Activated naive CD8-positive, alpha-beta T cell treated with anti-CD3 and anti-CD28 coated beads, Interleukin-2, amount 50 U/mL, for 16 hours (primary cell): ENCODE results near the gene HOXA6.

Source experiments
- DNase-seq: peaks from one replicate; pipeline ENCODE4 v3.0.0-alpha.2; 2020; ENCODE audit warnings: low read depth, low spot score

HOXA6 gene

GRCh38 chr7:27161214-27161720 is 13.7 kb upstream of the HOXA6 start:
- DNase-seq: no peak

GRCh38 chr7:27160546-27161213 is 13.1 kb upstream of the HOXA6 start:
- DNase-seq: peak; percentile 71

- no peak for DNase-seq
These were observed 12.6 kb upstream of the HOXA6 start for GRCh38 chr7:27160145-27160545.

GRCh38 chr7:27159266-27160144 is 11.9 kb upstream of the HOXA6 start:
- no peak for DNase-seq

GRCh38 chr7:27158436-27159265 is 11.1 kb upstream of the HOXA6 start:
- DNase-seq: no peak

- no peak for DNase-seq
These were observed 10.3 kb upstream of the HOXA6 start for GRCh38 chr7:27157702-27158431.

- DNase-seq: no peak
These were observed 9.5 kb upstream of the HOXA6 start for GRCh38 chr7:27156916-27157701.

GRCh38 chr7:27156508-27156898 is 8.9 kb upstream of the HOXA6 start, which contains the start of gene HOXA7:
TSS of gene HOXA7 (minus strand) at chr7:27156675. CDS start at chr7:27156545, 130 bp downstream.
- no peak for DNase-seq

GRCh38 chr7:27155816-27156507 is 8.4 kb upstream of the HOXA6 start:
- no peak for DNase-seq

- no peak for DNase-seq
These were observed 7.6 kb upstream of the HOXA6 start for GRCh38 chr7:27154901-27155815.

- no peak for DNase-seq
These were observed 6.8 kb upstream of the HOXA6 start for GRCh38 chr7:27154369-27154768.

- DNase-seq: no peak
These were observed 6.0 kb upstream of the HOXA6 start for GRCh38 chr7:27153526-27153925.

GRCh38 chr7:27152816-27153442 is 5.4 kb upstream of the HOXA6 start:
- no peak for DNase-seq

- no peak for DNase-seq
These were observed 4.6 kb upstream of the HOXA6 start, which contains the start of gene HOXA3 for GRCh38 chr7:27151931-27152815. TSS of gene HOXA3 (minus strand) at chr7:27152583. CDS start at chr7:27110640, 41,943 bp downstream.

GRCh38 chr7:27151341-27151930 is 3.9 kb upstream of the HOXA6 start:
- DNase-seq: no peak

- DNase-seq: no peak
These were observed 3.2 kb upstream of the HOXA6 start for GRCh38 chr7:27150568-27151340.
